ENCODE measurements around the gene ROR2. TPM values are rescaled to one million over a fixed set of nuclear protein-coding genes. Genes with fewer than 3 reads are reported as not detected.

The ROR2 gene
- total and polyA plus RNA-seq, 2 of the 8 experiments (the other 6 are each of a cell fraction or from before 2014, with no cell fraction given) = 2.7 to 4.3 TPM

- POLR2A ChIA-PET (ENCODE audit: partially characterized antibody) = no interaction called here
- H3K4ac ChIP-seq (replicated peaks; ENCODE audit: insufficient read length, low read depth, low read length) = no peak overlapping the region
- H3K27ac ChIP-seq (ENCODE audit: low read depth, low read length) = no peak overlapping the region
- no peak for TF ChIP-seq NANOG (IDR thresholded peaks at IDR 0.05; ENCODE audit: insufficient read depth, low read depth, low read length, poor library complexity, severe bottlenecking)
- no peak for TF ChIP-seq TAF7 (optimal IDR thresholded peaks at IDR 0.05; ENCODE audit: borderline replicate concordance, low read depth, low read length)
- no peak for TF ChIP-seq CREB1 (IDR thresholded peaks at IDR 0.05)
- no peak for TF ChIP-seq POLR2A (IDR thresholded peaks at IDR 0.05; ENCODE audit: control extremely low read depth in 1 of 2, low read depth in 2 of 2, low read length in 2 of 2)
- no peak for TF ChIP-seq TAF1 (IDR thresholded peaks at IDR 0.05; ENCODE audit: low read depth, low read length)
- TF ChIP-seq ATF2 (IDR thresholded peaks at IDR 0.05; ENCODE audit: low read length) = no peak
- no peak for TF ChIP-seq USF2 (IDR thresholded peaks at IDR 0.05; ENCODE audit: low read length)
- no peak for TF ChIP-seq RFX5 (IDR thresholded peaks at IDR 0.05; ENCODE audit: borderline replicate concordance, low read depth, low read length)
- no peak for TF ChIP-seq SIN3A (conservative IDR thresholded peaks at IDR 0.05 in 1 of 2, IDR thresholded peaks at IDR 0.05 in 1 of 2; ENCODE audit: low read depth in 1 of 2, low read length in 2 of 2)
- TF ChIP-seq FOSL1 (IDR thresholded peaks at IDR 0.05; ENCODE audit: insufficient read depth, low read depth, low read length) = no peak
- TF ChIP-seq KDM5A (IDR thresholded peaks at IDR 0.05; ENCODE audit: low read length) = no peak
- TF ChIP-seq CBX5 (IDR thresholded peaks at IDR 0.05; ENCODE audit: low read depth, low read length) = no peak
Measured at GRCh38 chr9:91516081-91516480, 433.9 kb downstream of the ROR2 start.

More at GRCh38 chr9:91516081-91516480, 433.9 kb downstream of the ROR2 start:
- Histone ChIP-seq H2BK5ac (ENCODE audit: low read depth, low read length) (no peak overlapping the region), H2BK120ac (replicated peaks; ENCODE audit: low read depth, low read length) (no peak overlapping the region), H3K79me2 (ENCODE audit: control insufficient read depth in 1 of 2, insufficient read depth in 2 of 2, low read length in 2 of 2) (no peaks in the 10 kb centered on the region), H2BK20ac (ENCODE audit: low read length) (no peak overlapping the region), H2AK5ac (ENCODE audit: low read depth, low read length) (no peak overlapping the region), H3K36me3 (ENCODE audit: control insufficient read depth in 2 of 4, insufficient read depth in 4 of 4, low read length in 3 of 4) (no peaks in the 10 kb centered on the region), H3K27me3 (replicated peaks in 1 of 4; ENCODE audit: control insufficient read depth in 3 of 4, extremely low read depth in 1 of 4, insufficient read depth in 3 of 4, low read length in 3 of 4) (no peaks in the 10 kb centered on the region), H4K20me1 (replicated peaks in 1 of 2; ENCODE audit: control insufficient read depth in 1 of 2, insufficient read depth in 2 of 2, low read length in 2 of 2) (no peaks in the 10 kb centered on the region), H3K56ac (replicated peaks; ENCODE audit: insufficient read length, low read depth, low read length) (no peak overlapping the region), H2BK12ac (ENCODE audit: low read depth, low read length) (no peak overlapping the region), H4K5ac (ENCODE audit: insufficient read length, low read depth, low read length) (no peak overlapping the region), H3K23me2 (ENCODE audit: low read depth, low read length) (no peaks in the 10 kb centered on the region), H3K18ac (ENCODE audit: extremely low read depth, low read length) (no peak overlapping the region), H3K4me2 (ENCODE audit: insufficient read depth in 1 of 2, low read depth in 2 of 2, low read length in 2 of 2) (no peak overlapping the region), H4K8ac (ENCODE audit: extremely low read depth, insufficient read depth, low read length) (no peak overlapping the region), H3K9ac (replicated peaks in 1 of 4; ENCODE audit: extremely low read depth in 1 of 4, low read depth in 3 of 4, low read length in 3 of 4) (no peak overlapping the region), H2BK15ac (ENCODE audit: low read length) (no peak overlapping the region), H3K4me3 (ENCODE audit: extremely low read depth in 1 of 4, insufficient read depth in 2 of 4, low read depth in 3 of 4, low read length in 4 of 4) (no peak overlapping the region), H3K79me1 (ENCODE audit: low read depth, low read length) (no peaks in the 10 kb centered on the region), H4K91ac (replicated peaks; ENCODE audit: insufficient read length, low read length) (no peak overlapping the region), H3K23ac (ENCODE audit: insufficient read length) (no peak overlapping the region), H3K9me3 (ENCODE audit: insufficient read depth in 2 of 2, low read depth in 1 of 2, low read length in 1 of 2) (0 out of 4 replicates have a peak, but pooled peaks cover 0 to 4% of the 10 kb centered on the region in 2 experiments), H2AFZ (ENCODE audit: low read length) (no peak overlapping the region), H3K14ac (ENCODE audit: insufficient read length) (no peak overlapping the region), H3K4me1 (replicated peaks in 1 of 4; ENCODE audit: control insufficient read depth in 3 of 4, insufficient read depth in 4 of 4, low read length in 3 of 4) (0 out of 7 replicates have a peak, but pooled peaks cover 0 to 2% (median 0%) of the 10 kb centered on the region in 4 experiments)
- no peak for DNase-seq (ENCODE audit: low read depth in 1 of 2, low spot score in 2 of 2)
- CTCF ChIA-PET (ENCODE audit: partially characterized antibody) = interaction anchor here (1.8 kb wide), 1 partner anchor 600 kb away, joined by 6 read pairs; no protein-coding TSS in a partner anchor
- WGBS, 2 experiments (ENCODE audit: extremely low coverage in 1 of 2, insufficient coverage in 1 of 2, insufficient read length in 1 of 2, insufficient replicate concordance in 2 of 2, low coverage in 1 of 2, low lambda C conversion rate in 2 of 2, missing lambda C conversion rate in 1 of 2) = 98% methylated on average over 4 of the region's 4 CpGs; no CpG with 5 or more reads in 1 of the 2 experiments
- FAIRE-seq = no peak

All from H1 (cell line).